HEK293 (cell line): Measurements from ENCODE around the gene IL4R.
A peak's percentile ranks its signal among the peaks of the same experiment; 100 is the strongest.
"Not testable (repeated sequence)": the region's sequence is repeated elsewhere in the genome, so short reads cannot be mapped to it uniquely, and the experiment has no call there.

Experiments used
- CTCF ChIA-PET: fragments of 350-600 bp; formaldehyde crosslinking; extraction: SDS; loops from one replicate; lab custom pipeline; 2021; ENCODE audit warnings: antibody characterized with exemption; lab: Yijun Ruan, JAX
- POLR2A ChIA-PET: fragments of 300-600 bp; formaldehyde crosslinking; extraction: SDS; loops from one replicate; lab custom pipeline; 2020; ENCODE audit warnings: antibody characterized with exemption, inconsistent platforms; lab: Yijun Ruan, JAX
- H3K27ac ChIP-seq: fragments of 200-500 bp; sonication (Bioruptor generic); 2 replicates; pipeline ENCODE4 v1.5.1; 2014; ENCODE audit warnings: low read depth, low read length, control low read depth, inconsistent platforms; ENCODE audit errors: extremely low read depth
- H3K36me3 ChIP-seq, 2 experiments: fragments of 200-500 bp in 1 of 2; sonication (Bioruptor generic) in 1 of 2; 1 replicate in 1 of 2; 2 replicates in 1 of 2; pipeline ENCODE4 v1.5.1; 2014 to 2017; ENCODE audit warnings: inconsistent platforms in 2 of 2, low read length in 2 of 2; ENCODE audit not compliant: control insufficient read depth in 2 of 2, insufficient read depth in 1 of 2
- H3K4me1 ChIP-seq: fragments of 200-500 bp; sonication (Bioruptor generic); 2 replicates; pipeline ENCODE4 v1.5.1; 2014; ENCODE audit warnings: mild to moderate bottlenecking, low read length, inconsistent platforms; ENCODE audit not compliant: control insufficient read depth, insufficient read depth
- H3K4me3 ChIP-seq: 2 replicates; pipeline ENCODE4 v1.5.1; 2011; ENCODE audit warnings: low read depth, mild to moderate bottlenecking, control low read depth, low read length, moderate library complexity
- H3K9me3 ChIP-seq: fragments of 200-500 bp; sonication (Bioruptor generic); 2 replicates; pipeline ENCODE4 v1.5.1; 2014; ENCODE audit warnings: low read depth, low read length, inconsistent platforms; ENCODE audit not compliant: control insufficient read depth, insufficient read depth
- KLF16 ChIP-seq: fragments of 450-650 bp; formaldehyde crosslinking; IDR thresholded peaks from 2 replicates; pipeline ENCODE4 v1.5.1; 2017; ENCODE audit warnings: missing biosample characterization, missing genetic modification characterization
- OSR2 ChIP-seq: fragments of 450-650 bp; formaldehyde crosslinking; IDR thresholded peaks from 2 replicates; pipeline ENCODE4 v1.5.1; 2016; ENCODE audit warnings: missing biosample characterization, missing genetic modification characterization
- PBX3 ChIP-seq: sonication (generic); formaldehyde crosslinking; IDR thresholded peaks from 2 replicates; pipeline ENCODE4 v1.8.1; 2022; ENCODE audit warnings: mild to moderate bottlenecking, moderate library complexity, missing genetic modification reagents
- PRDM10 ChIP-seq: fragments of 450-650 bp; formaldehyde crosslinking; IDR thresholded peaks from 2 replicates; pipeline ENCODE4 v1.5.1; 2016; ENCODE audit warnings: missing biosample characterization, missing genetic modification characterization
- ZBTB44 ChIP-seq: fragments of 450-650 bp; IDR thresholded peaks from 2 replicates; pipeline ENCODE4 v1.5.1; 2018; ENCODE audit warnings: missing biosample characterization, mild to moderate bottlenecking, missing genetic modification characterization
- ZNF112 ChIP-seq: fragments of 450-650 bp; formaldehyde crosslinking; IDR thresholded peaks from 2 replicates; pipeline ENCODE4 v1.5.0; 2017; ENCODE audit warnings: missing biosample characterization, missing genetic modification characterization
- ZNF121 ChIP-seq: fragments of 450-650 bp; formaldehyde crosslinking; IDR thresholded peaks from 2 replicates; pipeline ENCODE4 v1.5.1; 2016; ENCODE audit warnings: missing biosample characterization, missing genetic modification characterization
- ZNF239 ChIP-seq: fragments of 450-650 bp; formaldehyde crosslinking; IDR thresholded peaks from 2 replicates; pipeline ENCODE4 v1.5.1; 2016; ENCODE audit warnings: missing biosample characterization, missing genetic modification characterization
- ZNF324 ChIP-seq: fragments of 450-650 bp; formaldehyde crosslinking; IDR thresholded peaks from 2 replicates; pipeline ENCODE4 v1.5.1; 2016; ENCODE audit warnings: missing biosample characterization, missing genetic modification characterization
- ZNF580 ChIP-seq: fragments of 450-650 bp; formaldehyde crosslinking; IDR thresholded peaks from 2 replicates; pipeline ENCODE4 v1.5.1; 2016; ENCODE audit warnings: missing biosample characterization, missing genetic modification characterization
- ZNF623 ChIP-seq: fragments of 450-650 bp; formaldehyde crosslinking; IDR thresholded peaks from 2 replicates; pipeline ENCODE4 v1.5.1; 2016; ENCODE audit warnings: missing biosample characterization, missing genetic modification characterization
- ZNF645 ChIP-seq: fragments of 450-650 bp; formaldehyde crosslinking; IDR thresholded peaks from 2 replicates; pipeline ENCODE4; 2016; ENCODE audit warnings: missing biosample characterization, missing genetic modification characterization
- ZNF658 ChIP-seq: fragments of 450-650 bp; formaldehyde crosslinking; IDR thresholded peaks from 2 replicates; pipeline ENCODE4; 2016; ENCODE audit warnings: missing biosample characterization, missing genetic modification characterization
- ZNF677 ChIP-seq: fragments of 450-650 bp; IDR thresholded peaks from 2 replicates; pipeline ENCODE4 v1.5.0; 2018; ENCODE audit warnings: missing biosample characterization, mild to moderate bottlenecking, missing genetic modification characterization, moderate library complexity
- ZNF843 ChIP-seq: fragments of 450-650 bp; formaldehyde crosslinking; IDR thresholded peaks from 2 replicates; pipeline ENCODE4 v1.5.1; 2016; ENCODE audit warnings: missing biosample characterization, missing genetic modification characterization
- ZSCAN18 ChIP-seq: fragments of 450-650 bp; formaldehyde crosslinking; IDR thresholded peaks from 2 replicates; pipeline ENCODE4 v1.5.1; 2016; ENCODE audit warnings: missing biosample characterization, missing genetic modification characterization

IL4R gene

GRCh38 chr16:27272076-27272475 is 41.7 kb upstream of the IL4R start:
- Histone ChIP-seq H3K27ac (no peak overlapping the region), H3K9me3 (no peaks in the 10 kb centered on the region), H3K4me3 (no peak overlapping the region), H3K4me1 (no peaks in the 10 kb centered on the region), H3K36me3 (no peaks in the 10 kb centered on the region)
- TF ChIP-seq ZNF645 (tag by site-specific recombination) (no peak), ZNF677 (no peak), ZNF239 (no peak), ZNF843 (tag by site-specific recombination) (no peak), PBX3 (CRISPR knock-in tag) (no peak), OSR2 (tag by site-specific recombination) (no peak), KLF16 (tag by site-specific recombination) (no peak), ZSCAN18 (no peak), ZNF580 (tag by site-specific recombination) (no peak), ZNF324 (tag by site-specific recombination) (no peak), ZNF658 (tag by site-specific recombination) (no peak), PRDM10 (tag by site-specific recombination) (no peak), ZNF623 (tag by site-specific recombination) (no peak), ZBTB44 (tag by site-specific recombination) (no peak), ZNF112 (no peak)
- ChIA-PET POLR2A (interaction anchor here (0.7 kb wide), 3 partner anchors 13 to 57 kb away, joined by 3 to 7 read pairs (median 6); no protein-coding TSS in a partner anchor), CTCF (interaction anchor here (0.6 to 1.1 kb wide), 3 partner anchors 54 to 96 kb away, joined by 3 to 4 read pairs (median 3); no protein-coding TSS in a partner anchor)

- not testable (repeated sequence) for H3K36me3 ChIP-seq, H3K4me3 ChIP-seq, H3K4me1 ChIP-seq, H3K9me3 ChIP-seq, H3K27ac ChIP-seq
- TF ChIP-seq ZNF121 (tag by site-specific recombination), result peak; percentile 91
- CTCF ChIA-PET, result interaction anchor here (0.6 kb wide), 1 partner anchor 95 kb away, joined by 3 read pairs; no protein-coding TSS in a partner anchor
- POLR2A ChIA-PET, result interaction anchor here (0.7 kb wide), 3 partner anchors 12 to 56 kb away, joined by 3 to 7 read pairs (median 6); no protein-coding TSS in a partner anchor
These were observed 41.1 kb upstream of the IL4R start for GRCh38 chr16:27272697-27273096.
